Pons (tissue), 1 donor: ENCODE data around the gene CLEC4G.
A peak's percentile ranks its signal among the peaks of the same experiment; 100 is the strongest.
"Not testable (repeated sequence)": the region's sequence is repeated elsewhere in the genome, so short reads cannot be mapped to it uniquely, and the experiment has no call there.

Experiments used
- DNase-seq: peaks from one replicate; pipeline ENCODE4 v3.0.0-alpha.2; 2016; ENCODE audit warnings: low spot score

CLEC4G gene

DNA sequence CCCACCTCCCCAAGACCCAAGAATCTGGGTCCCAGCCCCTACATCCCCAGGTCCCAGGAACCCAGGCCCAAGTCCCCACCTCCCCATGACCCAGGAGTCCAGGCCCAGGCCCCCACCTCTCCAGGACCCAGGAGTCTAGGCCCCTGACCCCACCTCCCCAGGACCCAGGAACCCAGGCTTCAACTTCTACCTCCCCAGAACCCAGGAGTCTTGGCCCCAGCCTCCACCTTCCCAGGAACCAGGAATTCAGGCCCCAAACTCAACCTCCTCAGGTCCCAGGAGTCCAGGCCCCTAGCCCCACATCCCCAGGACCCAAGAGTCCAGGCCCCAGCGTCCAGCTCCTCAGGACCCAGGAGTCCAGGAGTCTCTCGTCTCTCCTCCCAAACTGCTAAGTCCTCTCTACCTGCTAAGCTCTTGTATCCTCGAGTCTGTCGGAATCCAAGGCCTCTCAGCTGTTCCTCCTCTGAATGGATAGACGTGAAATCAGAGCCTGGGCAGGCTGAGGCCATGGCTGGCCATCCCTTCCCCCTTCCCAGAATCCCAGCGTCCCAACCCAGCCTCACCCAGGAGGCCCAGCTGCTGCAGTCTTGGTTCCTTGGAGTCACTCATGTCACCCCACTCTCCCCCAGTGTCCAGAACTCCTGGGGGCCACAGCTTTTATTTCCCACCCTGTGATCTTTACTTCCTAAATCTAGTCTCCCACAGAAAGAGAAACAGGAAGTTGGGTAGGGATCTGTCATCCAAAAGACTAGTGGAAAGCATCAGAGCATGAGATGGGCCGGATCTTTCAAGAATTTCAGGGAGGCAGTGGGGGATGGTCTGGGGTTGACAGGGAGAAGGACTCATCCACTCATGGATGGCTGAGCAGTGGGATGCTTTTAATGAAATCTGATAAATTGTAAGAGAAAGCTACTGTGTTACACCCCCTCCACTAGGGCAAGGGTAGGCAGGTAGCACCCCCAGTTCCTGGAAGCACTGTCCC is 15.3 kb upstream of the CLEC4G start, which contains the start of gene CD209:
TSS of gene CD209 (minus strand) at position 632 of the 982 bp plus-strand sequence. CDS start at position 609, 23 bp downstream.
- DNase-seq: no peak

GRCh38 chr19:7746306-7746705 is 14.4 kb upstream of the CLEC4G start:
- DNase-seq: not testable (repeated sequence)

DNA sequence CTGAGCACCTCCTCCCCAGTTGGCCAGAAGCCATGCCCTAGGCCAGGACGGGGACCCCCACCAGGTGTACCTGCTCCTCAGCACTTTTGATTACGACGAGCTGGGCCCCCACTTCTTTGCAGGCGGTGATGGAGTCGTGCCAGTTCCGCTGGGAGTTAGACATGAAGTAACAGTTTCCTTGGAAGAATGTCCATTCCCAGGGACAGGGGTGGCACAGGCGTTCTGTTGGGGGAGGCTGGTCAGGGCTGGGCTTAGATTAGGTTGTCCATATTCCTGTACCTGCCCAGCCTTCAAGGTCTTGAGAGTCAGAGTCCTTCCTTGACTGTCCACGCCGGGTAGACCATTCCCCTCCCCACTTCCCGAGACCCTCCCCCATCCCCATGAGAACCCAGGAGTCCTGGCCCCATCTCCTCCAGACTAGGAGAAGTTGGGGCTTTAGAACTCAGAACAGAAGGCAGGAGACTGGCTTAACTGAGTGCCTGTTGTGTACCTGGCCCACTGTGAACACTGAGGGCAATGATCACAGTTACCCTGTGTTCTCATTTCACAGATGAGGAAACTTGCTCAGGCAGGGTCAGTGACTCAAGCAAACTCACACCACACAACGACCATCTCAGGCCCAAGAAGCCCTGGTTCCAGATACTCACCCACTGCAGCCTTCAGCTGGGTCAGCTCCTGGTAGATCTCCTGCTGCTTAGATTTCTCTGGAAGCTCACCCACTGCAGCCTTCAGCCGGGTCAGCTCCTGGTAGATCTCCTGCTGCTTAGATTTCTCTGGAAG is 13.2 kb upstream of the CLEC4G start:
- no peak for DNase-seq

- DNase-seq: no peak
Measured at GRCh38 chr19:7744199-7744786, 12.4 kb upstream of the CLEC4G start.

- DNase-seq: no peak
Measured at GRCh38 chr19:7743425-7743841, 11.5 kb upstream of the CLEC4G start.

GRCh38 chr19:7742991-7743390 is 11.1 kb upstream of the CLEC4G start:
- DNase-seq: no peak

- no peak for DNase-seq
Measured at GRCh38 chr19:7742575-7742974, 10.7 kb upstream of the CLEC4G start.

- DNase-seq: no peak
Measured at GRCh38 chr19:7740682-7741054, 8.8 kb upstream of the CLEC4G start.

DNA sequence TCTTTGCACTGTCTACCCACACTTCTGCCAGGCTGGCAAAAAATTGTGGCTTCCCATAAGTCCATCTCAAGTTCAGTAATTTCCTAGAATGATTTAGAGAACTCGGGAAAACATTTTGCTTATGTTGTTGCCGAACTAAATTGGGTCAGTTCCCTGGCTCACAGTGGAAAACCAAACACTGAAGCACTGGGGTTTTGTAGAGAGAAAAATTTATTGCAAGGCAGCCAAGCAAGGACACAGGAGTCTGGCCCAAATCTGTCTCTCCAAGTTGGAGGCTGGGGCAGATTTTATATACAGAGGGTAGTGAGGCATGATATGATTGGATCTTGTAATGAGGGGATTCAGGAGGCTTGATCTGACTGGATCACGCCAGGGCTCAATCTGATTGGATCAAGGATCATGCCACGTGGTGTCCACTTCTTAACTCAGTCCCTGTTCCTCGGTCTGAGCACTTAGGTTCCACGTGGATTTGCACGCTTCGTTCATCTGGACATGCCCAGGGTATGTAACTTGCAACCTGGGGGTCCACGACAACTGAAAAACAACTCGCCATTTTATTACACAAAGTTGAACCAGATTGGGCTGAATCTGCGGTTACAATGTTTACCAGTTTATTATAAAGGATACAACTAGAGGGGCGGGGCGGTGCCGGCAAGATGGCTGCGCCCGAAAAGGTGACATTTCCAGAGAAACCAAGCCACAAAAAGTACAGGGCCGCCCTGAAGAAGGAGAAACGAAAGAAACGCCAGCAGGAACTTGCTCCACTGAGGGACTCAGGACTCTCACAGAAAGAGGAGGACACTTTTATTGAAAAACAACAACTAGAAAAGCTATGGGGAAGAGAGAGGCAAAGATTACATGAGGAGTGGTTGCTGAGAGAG is 8.1 kb upstream of the CLEC4G start:
- DNase-seq: no peak

GRCh38 chr19:7739211-7739755 is 7.4 kb upstream of the CLEC4G start:
- DNase-seq: no peak

GRCh38 chr19:7738023-7738422 is 6.1 kb upstream of the CLEC4G start:
- DNase-seq: no peak

GRCh38 chr19:7737215-7737614 is 5.3 kb upstream of the CLEC4G start:
- DNase-seq: no peak

- no peak for DNase-seq
Measured at GRCh38 chr19:7736148-7736547, 4.2 kb upstream of the CLEC4G start.

- DNase-seq: peak; percentile 42
Measured at GRCh38 chr19:7734220-7735203, 2.6 kb upstream of the CLEC4G start.

- no peak for DNase-seq
Measured at GRCh38 chr19:7733376-7733775, 1.5 kb upstream of the CLEC4G start.

DNA sequence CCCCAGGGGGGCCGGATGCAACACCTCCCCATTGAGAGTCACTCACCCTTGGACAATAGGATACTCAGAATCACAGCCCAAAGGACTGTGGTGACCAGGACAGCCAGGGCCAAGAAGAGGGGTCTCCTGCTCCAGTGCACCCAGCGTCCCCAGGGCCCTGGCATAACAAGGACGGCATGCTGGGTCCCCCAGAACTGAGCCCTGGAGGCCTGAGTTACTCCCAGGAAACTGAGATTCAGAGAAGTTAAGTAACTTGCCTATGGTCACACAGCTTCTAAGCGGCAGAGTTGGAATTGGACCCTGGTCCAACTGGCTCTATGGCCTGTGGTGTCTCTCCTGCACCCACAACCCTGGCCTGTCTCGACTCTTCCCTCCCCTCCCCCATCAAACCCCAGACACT is 295 bp downstream of the CLEC4G start:
- no peak for DNase-seq

DNA sequence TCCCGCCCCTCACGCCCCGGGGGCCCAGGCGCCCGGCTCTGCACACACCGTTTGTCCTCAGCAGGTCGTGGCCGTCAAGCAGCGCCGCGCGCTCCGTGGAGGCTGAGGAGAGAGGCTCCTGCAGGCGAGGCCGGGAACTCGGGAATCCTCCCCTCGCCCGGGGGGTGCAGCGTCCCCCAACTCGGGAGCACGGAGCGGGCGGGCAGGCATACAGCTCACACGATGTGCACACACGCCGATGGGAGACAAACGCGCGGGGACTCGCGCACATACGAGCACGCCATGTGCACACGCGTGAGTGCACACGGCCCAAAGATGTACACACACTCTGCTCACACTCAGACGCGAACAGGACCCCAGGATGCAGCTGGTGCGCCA is 703 bp downstream of the CLEC4G start:
- no peak for DNase-seq

GRCh38 chr19:7730286-7731217 is 1.4 kb downstream of the CLEC4G start:
- no peak for DNase-seq

DNA sequence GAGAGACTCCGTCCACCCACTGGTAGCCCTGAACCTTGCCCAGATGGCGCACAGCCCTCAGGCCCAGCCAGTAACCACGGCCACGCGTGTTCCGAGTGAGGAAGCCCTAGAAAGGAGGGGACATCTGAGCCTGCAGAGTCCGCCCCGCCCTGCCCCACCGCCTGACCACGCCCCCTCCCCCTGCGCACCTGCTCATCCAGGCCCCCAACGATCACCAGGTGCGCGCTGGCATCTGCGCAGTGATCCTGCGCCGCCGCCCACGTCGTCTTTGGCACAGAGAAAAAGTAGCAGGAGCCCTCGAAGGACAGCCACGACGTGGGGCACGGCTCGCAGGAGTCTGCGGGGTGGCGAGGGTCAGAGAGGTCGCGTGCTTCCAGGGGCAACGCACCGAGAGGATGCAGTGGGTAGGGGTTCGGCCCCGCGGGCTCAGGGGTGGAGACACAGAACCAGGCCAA is 2.1 kb downstream of the CLEC4G start:
- DNase-seq: no peak
